Thyroid gland (tissue), 4 donors: ENCODE data around the gene GALE. TPM values are rescaled to one million over a fixed set of nuclear protein-coding genes. Genes with fewer than 3 reads are reported as not detected.
A peak's percentile ranks its signal among the peaks of the same experiment; 100 is the strongest.
"Not testable (repeated sequence)": the region's sequence is repeated elsewhere in the genome, so short reads cannot be mapped to it uniquely, and the experiment has no call there.

ENCODE experiments used
- DNase-seq, 2 donors: peaks; one replicate each; pipeline ENCODE4 v3.0.0-alpha.2; 2019
- H3K27ac ChIP-seq, 3 donors: fragments of 200-600 bp; sonication (generic); 1 replicate in 2 of 3; 2 replicates in 1 of 3; pipeline ENCODE4 v1.5.1; 2016 to 2019; ENCODE audit warnings: mild to moderate bottlenecking in 1 of 3, moderate library complexity in 1 of 3
- H3K27me3 ChIP-seq: fragments of 200-600 bp; sonication (generic); one replicate; pipeline ENCODE4 v1.5.1; 2019
- H3K36me3 ChIP-seq, 2 donors: fragments of 200-600 bp; sonication (generic); one replicate each; pipeline ENCODE4 v1.5.1; 2016 to 2019
- H3K4me1 ChIP-seq, 2 donors: fragments of 200-600 bp; sonication (generic); one replicate each; pipeline ENCODE4 v1.5.1; 2017 to 2019
- H3K4me3 ChIP-seq, 3 donors: fragments of 200-600 bp; sonication (generic); replicated peaks in 1 of 3; 1 replicate in 2 of 3; 2 replicates in 1 of 3; pipeline ENCODE4 v1.5.1; 2016; ENCODE audit warnings: mild to moderate bottlenecking in 1 of 3
- H3K9me3 ChIP-seq: fragments of 200-600 bp; sonication (generic); one replicate; pipeline ENCODE4 v1.5.1; 2017
- POLR2A ChIP-seq, 2 donors: fragments of 450-650 bp; IDR thresholded peaks; one replicate each; pipeline ENCODE4 v1.6.1; 2017; ENCODE audit warnings: antibody characterized with exemption in 2 of 2, mild to moderate bottlenecking in 2 of 2, moderate library complexity in 1 of 2
- WGBS, 2 donors: methylation state at CpG; one replicate each; pipeline ENCODE4 v1.1.5; 2017; 5-methylcytosine and 5-hydroxymethylcytosine counted together
- intact Hi-C: fragments of 100-400 bp; cut with DNase I; formaldehyde crosslinking; loops from one replicate; pipeline ENCODE4 v1.15.1; 2023
- total RNA-seq, 4 donors: library from RNA; depleted of rRNA; stranded (reverse); fragments of >200 nt; gene quantifications; one replicate each; pipeline ENCODE4 v1.2.3, GENCODE V29; 2016
- TF ChIP-seq, protein P1 (sequence below), 6 experiments: fragments of 200-600 bp in 3 of 6; fragments of 450-650 bp in 3 of 6; sonication (generic) in 3 of 6; IDR thresholded peaks; one replicate each; pipeline ENCODE4 v1.5.1; 2016 to 2019; ENCODE audit warnings: antibody characterized with exemption in 6 of 6, mild to moderate bottlenecking in 2 of 6, inconsistent platforms in 1 of 6, moderate library complexity in 1 of 6

GALE gene
- total RNA-seq, 4 donors from 2014 or later: 4.6 to 12.6 (median 8.4) TPM

DNA sequence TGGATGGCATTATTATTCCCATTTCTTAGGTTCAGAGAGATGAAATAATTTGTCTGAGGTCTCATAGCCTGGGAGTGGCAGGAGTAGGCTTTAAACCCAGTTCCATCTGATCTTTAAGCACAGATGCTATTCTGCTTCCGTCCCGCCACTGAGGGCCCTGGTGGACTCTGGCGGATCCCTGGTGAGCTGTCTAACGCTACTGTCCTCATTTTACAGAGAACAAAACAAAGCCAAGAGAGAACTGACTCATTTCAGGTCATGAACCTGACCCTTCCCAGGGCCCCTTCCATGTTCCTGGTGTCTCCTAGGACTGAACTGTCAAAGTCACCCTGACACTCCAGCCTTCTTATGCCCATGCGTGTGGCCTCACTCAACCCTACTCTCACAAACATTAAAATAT is 3.1 kb upstream of the GALE start:
- Histone ChIP-seq H3K27me3 (no peaks in the 10 kb centered on the region), H3K9me3 (no peaks in the 10 kb centered on the region), H3K27ac (no peak overlapping the region), H3K4me3 (no peak overlapping the region), H3K36me3 (peaks cover 0 to 9% of the 10 kb centered on the region in 2 donors), H3K4me1 (peaks cover 8 to 20% of the 10 kb centered on the region in 2 donors)
- TF ChIP-seq POLR2A (IDR thresholded peaks at IDR 0.05): no peak
- TF ChIP-seq, protein P1, sequence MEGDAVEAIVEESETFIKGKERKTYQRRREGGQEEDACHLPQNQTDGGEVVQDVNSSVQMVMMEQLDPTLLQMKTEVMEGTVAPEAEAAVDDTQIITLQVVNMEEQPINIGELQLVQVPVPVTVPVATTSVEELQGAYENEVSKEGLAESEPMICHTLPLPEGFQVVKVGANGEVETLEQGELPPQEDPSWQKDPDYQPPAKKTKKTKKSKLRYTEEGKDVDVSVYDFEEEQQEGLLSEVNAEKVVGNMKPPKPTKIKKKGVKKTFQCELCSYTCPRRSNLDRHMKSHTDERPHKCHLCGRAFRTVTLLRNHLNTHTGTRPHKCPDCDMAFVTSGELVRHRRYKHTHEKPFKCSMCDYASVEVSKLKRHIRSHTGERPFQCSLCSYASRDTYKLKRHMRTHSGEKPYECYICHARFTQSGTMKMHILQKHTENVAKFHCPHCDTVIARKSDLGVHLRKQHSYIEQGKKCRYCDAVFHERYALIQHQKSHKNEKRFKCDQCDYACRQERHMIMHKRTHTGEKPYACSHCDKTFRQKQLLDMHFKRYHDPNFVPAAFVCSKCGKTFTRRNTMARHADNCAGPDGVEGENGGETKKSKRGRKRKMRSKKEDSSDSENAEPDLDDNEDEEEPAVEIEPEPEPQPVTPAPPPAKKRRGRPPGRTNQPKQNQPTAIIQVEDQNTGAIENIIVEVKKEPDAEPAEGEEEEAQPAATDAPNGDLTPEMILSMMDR (IDR thresholded peaks at IDR 0.05): no peak
- WGBS, 2 donors: 92 to 98% methylated on average over 5 of the region's 5 CpGs
- DNase-seq: no peak
- intact Hi-C loops: no loop called here

DNA sequence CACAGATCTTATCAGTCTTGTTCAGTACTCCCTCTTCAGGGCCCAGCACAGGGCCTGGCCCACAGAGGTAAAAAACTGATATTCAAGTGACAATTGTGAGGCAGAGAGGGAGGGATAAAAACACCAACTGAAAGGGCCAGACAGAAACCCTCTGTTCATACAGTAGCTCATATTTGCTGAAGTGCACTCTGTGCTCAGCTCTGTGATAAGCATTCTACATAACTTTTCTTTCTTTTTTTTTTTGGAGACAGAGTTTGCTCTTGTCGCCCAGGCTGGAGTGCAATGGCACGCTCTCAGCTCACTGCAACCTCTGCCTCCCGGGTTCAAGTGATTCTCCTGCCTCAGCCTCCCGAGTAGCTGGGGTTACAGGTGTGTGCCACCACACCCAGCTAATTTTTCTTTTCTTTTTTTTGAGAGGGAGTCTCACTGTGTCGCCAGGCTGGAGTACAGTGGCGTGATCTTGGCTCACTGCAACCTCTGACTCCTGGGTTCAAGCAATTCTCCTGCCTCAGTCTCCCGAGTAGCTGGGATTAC is 2.3 kb upstream of the GALE start:
- H3K4me3 ChIP-seq, H3K27ac ChIP-seq, H3K27me3 ChIP-seq, H3K9me3 ChIP-seq, H3K36me3 ChIP-seq, intact Hi-C loops, DNase-seq: not testable (repeated sequence)
- H3K4me1 ChIP-seq: peaks cover 8 to 20% of the 10 kb centered on the region in 2 donors
- WGBS, 2 donors: 94% methylated on average over 7 of the region's 7 CpGs

DNA sequence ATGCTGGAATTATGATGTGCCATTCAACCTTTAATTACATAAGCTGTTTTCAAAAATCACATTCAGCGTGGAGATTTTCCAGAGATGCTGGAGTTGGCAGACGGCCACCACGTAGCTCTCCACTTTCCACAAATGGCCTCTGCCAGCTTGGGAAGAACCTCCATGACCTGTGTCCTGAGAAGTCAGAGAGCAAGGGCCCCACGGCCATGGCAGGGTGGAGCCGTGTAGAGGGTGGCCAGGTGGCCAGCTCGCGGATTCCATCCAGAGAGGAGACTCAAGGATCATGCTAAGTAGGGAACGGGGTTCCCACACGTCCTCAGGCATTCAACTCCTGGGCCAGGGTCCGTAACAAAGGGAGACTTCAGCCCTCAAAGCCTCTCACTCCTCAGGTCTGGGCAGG is 1.3 kb upstream of the GALE start:
- no peak for DNase-seq
- no peak for TF ChIP-seq POLR2A (IDR thresholded peaks at IDR 0.05)
- TF ChIP-seq, protein P1 (IDR thresholded peaks at IDR 0.05): no peak
- Histone ChIP-seq H3K27me3 (no peaks in the 10 kb centered on the region), H3K4me3 (no peak overlapping the region), H3K36me3 (no peaks in the 10 kb centered on the region), H3K4me1 (peaks cover 8 to 20% of the 10 kb centered on the region in 2 donors), H3K9me3 (no peaks in the 10 kb centered on the region), H3K27ac (no peak overlapping the region)
- intact Hi-C loops: no loop called here
- WGBS, 2 donors: 65 to 70% methylated on average over 9 to 10 of the region's 10 CpGs

DNA sequence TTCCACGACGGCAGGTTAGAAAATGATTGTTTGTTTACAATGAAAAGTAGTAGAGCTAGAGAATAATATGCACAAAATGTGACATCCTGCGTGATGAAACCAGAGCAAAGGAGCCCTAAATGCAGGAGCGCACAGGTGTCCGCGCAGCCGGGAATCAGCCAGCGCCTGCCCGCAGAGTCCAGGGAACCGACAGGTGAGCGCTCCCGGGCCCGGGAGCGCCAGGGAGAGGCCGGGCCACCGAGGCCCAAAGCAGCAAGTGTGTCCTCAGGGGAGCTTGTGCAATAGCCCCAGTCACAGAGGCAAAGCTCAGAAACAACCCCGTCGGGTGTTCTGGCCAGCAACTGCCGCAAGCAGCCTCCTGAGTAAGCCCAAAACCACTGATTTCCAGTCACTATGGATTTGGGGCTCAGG is 789 bp upstream of the GALE start:
- Histone ChIP-seq H3K27ac (peak overlapping the region; percentile 59 to 89 (median 73)), H3K9me3 (no peaks in the 10 kb centered on the region), H3K27me3 (no peaks in the 10 kb centered on the region), H3K36me3 (no peaks in the 10 kb centered on the region), H3K4me3 (peak overlapping the region; percentile 68 to 91 (median 70)), H3K4me1 (peaks cover 8 to 20% of the 10 kb centered on the region in 2 donors)
- intact Hi-C loops: no loop called here
- TF ChIP-seq POLR2A (IDR thresholded peaks at IDR 0.05): no peak
- DNase-seq: peak; percentile 26 to 45
- 19 to 27% methylated on average over 8 to 19 of the region's 19 CpGs for WGBS, 2 donors

DNA sequence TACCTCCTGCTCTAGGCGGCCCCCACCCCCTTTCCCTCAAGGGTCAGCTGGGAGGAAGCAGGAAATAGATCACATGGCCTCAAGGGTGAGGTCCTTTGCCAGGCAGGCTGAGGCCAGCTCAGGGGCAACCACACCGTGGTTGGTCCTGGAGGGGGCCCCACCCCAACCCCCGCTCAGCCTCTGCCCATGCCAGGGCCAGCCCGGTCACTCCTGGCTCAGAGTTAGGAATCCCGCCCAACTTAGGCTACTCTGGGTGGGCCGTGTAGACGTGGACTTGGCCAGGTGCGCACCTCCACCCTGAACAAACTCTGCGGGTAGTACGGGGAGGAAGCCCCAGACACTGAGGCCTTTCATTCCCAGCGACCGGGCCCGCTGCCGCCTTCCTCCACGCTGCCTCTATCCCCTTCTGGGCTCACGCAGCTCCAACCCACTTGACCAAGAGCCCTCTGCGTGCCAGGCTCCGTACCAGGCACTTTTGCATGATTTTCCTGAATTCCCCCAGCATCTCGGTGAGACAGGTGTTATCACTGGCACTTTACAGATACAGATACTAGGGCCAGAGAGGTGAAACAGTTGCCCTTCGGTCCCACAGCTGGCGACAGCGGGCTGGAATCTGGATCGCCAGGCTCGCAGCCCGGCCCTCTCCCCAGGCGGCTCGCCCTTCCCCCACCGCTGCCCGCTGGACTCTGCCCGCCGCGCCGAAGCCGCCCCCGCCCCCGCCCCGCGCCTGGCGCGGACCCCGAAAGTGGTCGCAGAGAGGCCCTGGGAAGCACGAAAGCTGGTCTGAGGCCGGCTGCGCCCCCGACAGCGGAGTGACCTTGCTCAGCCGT is 769 bp downstream of the GALE start:
- WGBS, 2 donors: 2 to 8% methylated on average over 9 to 18 of the region's 48 CpGs

More for the DNA sequence above, 769 bp downstream of the GALE start:
- Histone ChIP-seq H3K27me3 (no peaks in the 10 kb centered on the region), H3K36me3 (peaks cover 0 to 5% of the 10 kb centered on the region in 2 donors), H3K4me3 (peak overlapping the region; percentile 64 to 71 (median 70)), H3K9me3 (no peaks in the 10 kb centered on the region), H3K27ac (peak overlapping the region in 2 of 3 donors; percentile 73 to 89), H3K4me1 (peaks cover 8 to 20% of the 10 kb centered on the region in 2 donors)
- TF ChIP-seq, protein P1 (IDR thresholded peaks at IDR 0.05): no peak
- no peak for TF ChIP-seq POLR2A (IDR thresholded peaks at IDR 0.05)
- intact Hi-C loops: no loop called here
- DNase-seq: peak; percentile 51 to 55
